ENCODE measurements around the gene NUDT19. TPM values are rescaled to one million over a fixed set of nuclear protein-coding genes. Genes with fewer than 3 reads are reported as not detected.

Gene NUDT19
- total RNA-seq, 1 experiment from 2014 or later = 26.7 TPM

DNA sequence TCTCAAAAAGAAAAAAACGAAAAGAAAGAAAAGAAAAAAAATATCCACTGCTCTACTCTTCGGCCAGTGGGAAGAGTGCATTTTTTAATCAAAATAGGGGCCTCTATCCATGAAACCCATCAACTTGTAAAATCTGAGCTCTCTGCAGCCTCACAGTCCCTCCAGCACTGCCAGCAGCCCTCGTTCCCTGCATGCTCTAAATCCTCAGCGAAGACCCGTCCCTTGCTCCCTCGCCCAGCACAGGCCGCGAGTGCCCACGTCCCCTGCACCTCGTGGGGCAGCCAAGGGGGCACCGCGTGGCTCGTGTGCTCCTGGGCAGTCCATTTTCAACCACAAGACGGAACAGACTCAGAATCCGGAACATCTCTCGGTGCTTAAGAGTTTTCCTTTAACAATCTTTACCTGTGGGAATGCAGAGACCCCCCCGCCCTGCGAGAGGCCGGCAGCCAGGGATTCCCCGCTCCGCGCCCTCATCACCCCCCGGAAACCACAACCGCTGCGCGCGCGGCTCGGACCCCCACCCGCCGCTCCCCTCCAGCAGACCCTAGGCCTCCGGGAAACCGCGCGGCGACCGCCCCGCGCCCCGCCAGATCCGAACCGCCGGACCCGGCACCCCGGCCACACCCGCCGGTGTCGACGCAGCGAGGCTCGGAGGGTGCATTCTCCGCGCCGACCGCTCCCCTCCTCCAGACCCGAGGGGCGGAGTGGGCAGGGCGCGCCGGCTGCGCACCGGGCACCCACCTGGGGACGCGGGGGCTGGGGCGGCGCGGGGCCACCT lies 17.3 kb upstream of the NUDT19 start:
- Histone ChIP-seq H3K27me3 (ENCODE audit: insufficient read depth, low read depth) (no peaks in the 10 kb centered on the region), H3K4me1 (replicated peaks; ENCODE audit: insufficient read depth) (peaks cover 10% of the 10 kb centered on the region; the same call in 1 of the 2 replicates), H3K4me3 (peak overlapping the region; percentile 89), H3K4me2 (peak overlapping the region; percentile 100), H3K36me3 (ENCODE audit: low read depth) (no peaks in the 10 kb centered on the region), H3F3A (ENCODE audit: insufficient read depth, low read depth) (peaks cover 4% of the 10 kb centered on the region; the same call in 1 of the 2 replicates), H4K20me1 (ENCODE audit: insufficient read depth) (peaks cover 50% of the 10 kb centered on the region), H3K9me2 (ENCODE audit: insufficient read depth) (no peaks in the 10 kb centered on the region), H3K9me3 (ENCODE audit: insufficient read depth, low read depth) (no peaks in the 10 kb centered on the region), H3K27ac (no peak overlapping the region), H2AFZ (peak overlapping the region; percentile 74), H3K79me2 (ENCODE audit: low read depth) (peaks cover 53% of the 10 kb centered on the region)
- no peak for DNase-seq
- ChIA-PET POLR2A (ENCODE audit: unreplicated experiment) (no interaction called here), CTCF (no interaction called here)
- intact Hi-C loops (cut with micrococcal nuclease; ENCODE audit: unreplicated experiment) = no loop called here
- TF ChIP-seq EZH2 (IDR thresholded peaks at IDR 0.05; ENCODE audit: low read depth) = no peak
- TF ChIP-seq, protein P1, sequence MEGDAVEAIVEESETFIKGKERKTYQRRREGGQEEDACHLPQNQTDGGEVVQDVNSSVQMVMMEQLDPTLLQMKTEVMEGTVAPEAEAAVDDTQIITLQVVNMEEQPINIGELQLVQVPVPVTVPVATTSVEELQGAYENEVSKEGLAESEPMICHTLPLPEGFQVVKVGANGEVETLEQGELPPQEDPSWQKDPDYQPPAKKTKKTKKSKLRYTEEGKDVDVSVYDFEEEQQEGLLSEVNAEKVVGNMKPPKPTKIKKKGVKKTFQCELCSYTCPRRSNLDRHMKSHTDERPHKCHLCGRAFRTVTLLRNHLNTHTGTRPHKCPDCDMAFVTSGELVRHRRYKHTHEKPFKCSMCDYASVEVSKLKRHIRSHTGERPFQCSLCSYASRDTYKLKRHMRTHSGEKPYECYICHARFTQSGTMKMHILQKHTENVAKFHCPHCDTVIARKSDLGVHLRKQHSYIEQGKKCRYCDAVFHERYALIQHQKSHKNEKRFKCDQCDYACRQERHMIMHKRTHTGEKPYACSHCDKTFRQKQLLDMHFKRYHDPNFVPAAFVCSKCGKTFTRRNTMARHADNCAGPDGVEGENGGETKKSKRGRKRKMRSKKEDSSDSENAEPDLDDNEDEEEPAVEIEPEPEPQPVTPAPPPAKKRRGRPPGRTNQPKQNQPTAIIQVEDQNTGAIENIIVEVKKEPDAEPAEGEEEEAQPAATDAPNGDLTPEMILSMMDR (conservative IDR thresholded peaks at IDR 0.05) = no peak
- no TSS peak for BruUV-seq (replicated peaks)

DNA sequence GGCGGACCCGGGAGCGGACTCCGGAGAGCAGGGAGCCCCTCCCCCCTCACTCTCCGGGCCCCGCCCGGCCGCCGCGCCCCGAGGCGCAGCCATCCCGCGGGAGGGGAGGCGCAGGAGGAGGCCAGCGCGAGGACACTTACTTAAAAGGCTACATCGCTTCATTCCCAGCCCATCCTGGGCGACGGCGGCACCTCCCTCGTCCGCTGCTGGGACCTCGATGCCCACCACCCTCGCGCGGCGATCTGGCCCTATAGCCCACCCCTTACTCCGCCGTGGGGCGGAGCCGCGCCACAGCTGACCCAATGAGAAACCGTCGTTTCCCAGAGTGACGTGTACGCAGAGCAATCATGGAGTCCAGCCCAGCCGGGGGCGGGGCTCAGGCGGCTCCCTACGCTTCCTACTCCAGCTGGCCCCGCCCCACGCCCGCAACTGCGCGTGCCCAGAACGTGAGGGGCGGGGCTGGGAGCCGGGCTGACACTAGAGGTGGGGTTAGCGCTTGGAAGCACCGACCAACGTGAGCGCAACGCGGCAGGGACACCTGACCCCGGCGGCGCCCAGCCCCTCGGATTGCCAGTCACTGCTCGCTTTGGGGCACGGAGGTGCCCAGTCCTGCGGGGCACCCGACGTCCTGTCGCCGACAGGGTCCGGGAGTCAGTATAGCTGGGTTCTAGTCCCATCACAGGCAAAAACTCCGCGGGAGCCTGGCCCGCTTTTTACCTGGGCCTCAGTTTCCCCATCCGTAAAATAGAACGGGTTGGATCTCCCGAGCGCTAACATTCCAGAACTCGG lies 16.5 kb upstream of the NUDT19 start, which contains the start of gene ANKRD27:
TSS of gene ANKRD27 (minus strand) at position 250 of the 789 bp plus-strand sequence. CDS start 16,165 bp downstream, outside the sequence.
- H3K9me3 ChIP-seq (ENCODE audit: insufficient read depth, low read depth) = no peaks in the 10 kb centered on the region
- H3K9me2 ChIP-seq (ENCODE audit: insufficient read depth) = no peaks in the 10 kb centered on the region
- DNase-seq = peak; percentile 92 to 99
- ChIA-PET POLR2A (ENCODE audit: unreplicated experiment) (interaction anchor here (0.6 to 0.7 kb wide), 2 partner anchors 16 to 111 kb away, joined by 6 read pairs; partner anchors contain the start of gene NUDT19), CTCF (no interaction called here)
- H3K79me2 ChIP-seq (ENCODE audit: low read depth) = peaks cover 45% of the 10 kb centered on the region
- H3K36me3 ChIP-seq (ENCODE audit: low read depth) = no peaks in the 10 kb centered on the region
- peak within 1 kb of the TSS; percentile 45; the same call in 1 of the 2 replicates for H3K27ac ChIP-seq
- H3K4me2 ChIP-seq = peak within 1 kb of the TSS; percentile 100
- peak within 1 kb of the TSS; percentile 89 for H3K4me3 ChIP-seq
- peak within 1 kb of the TSS; percentile 95 for H2AFZ ChIP-seq
- peaks cover 4% of the 10 kb centered on the region; the same call in 1 of the 2 replicates for H3F3A ChIP-seq (ENCODE audit: insufficient read depth, low read depth)
- no peak for TF ChIP-seq EZH2 (IDR thresholded peaks at IDR 0.05; ENCODE audit: low read depth)
- TF ChIP-seq, protein P1 (conservative IDR thresholded peaks at IDR 0.05) = no peak
- peaks cover 10% of the 10 kb centered on the region; the same call in 1 of the 2 replicates for H3K4me1 ChIP-seq (replicated peaks; ENCODE audit: insufficient read depth)
- BruUV-seq (replicated peaks) = no TSS peak
- intact Hi-C loops (cut with micrococcal nuclease; ENCODE audit: unreplicated experiment) = loop anchor here (1.0 kb wide), 1 partner anchor 17 kb away; no protein-coding TSS in a partner anchor
- peaks cover 42% of the 10 kb centered on the region for H4K20me1 ChIP-seq (ENCODE audit: insufficient read depth)
- H3K27me3 ChIP-seq (ENCODE audit: insufficient read depth, low read depth) = no peaks in the 10 kb centered on the region

DNA sequence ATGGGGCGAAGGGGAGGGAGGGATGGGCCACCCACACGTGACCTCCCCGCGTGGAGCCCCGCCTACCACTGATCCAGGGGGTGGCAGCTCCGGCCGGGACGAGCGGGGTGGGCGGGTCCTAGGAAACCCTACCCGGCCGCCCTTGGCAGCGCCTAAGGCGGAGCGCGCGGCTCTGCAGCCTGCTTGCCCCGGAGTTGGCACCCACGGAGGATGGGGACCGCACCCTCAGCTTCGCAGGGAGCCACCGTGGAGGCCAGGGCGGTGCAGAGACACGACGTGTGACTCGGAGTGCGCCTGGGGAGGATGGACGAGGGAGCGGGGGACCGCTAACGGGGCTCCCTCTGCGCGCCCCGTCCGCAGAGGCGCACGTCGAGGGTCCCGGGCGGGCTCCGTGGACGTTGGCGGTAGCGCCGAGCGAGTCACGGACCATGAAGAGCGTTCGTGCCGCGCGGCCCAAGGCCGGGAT lies 15.9 kb upstream of the NUDT19 start, which contains the start of gene RGS9BP:
TSS of gene RGS9BP (plus strand) at position 129 of the 466 bp plus-strand sequence. CDS start 416 bp downstream, outside the sequence.
- H4K20me1 ChIP-seq (ENCODE audit: insufficient read depth) = peaks cover 36% of the 10 kb centered on the region
- H3F3A ChIP-seq (ENCODE audit: insufficient read depth, low read depth) = peaks cover 4% of the 10 kb centered on the region; the same call in 1 of the 2 replicates
- H2AFZ ChIP-seq = peak within 1 kb of the TSS; percentile 95
- peak within 1 kb of the TSS; percentile 45; the same call in 1 of the 2 replicates for H3K27ac ChIP-seq
- H3K4me3 ChIP-seq = peak within 1 kb of the TSS; percentile 89
- H3K4me2 ChIP-seq = peak within 1 kb of the TSS; percentile 100
- H3K9me3 ChIP-seq (ENCODE audit: insufficient read depth, low read depth) = no peaks in the 10 kb centered on the region
- H3K9me2 ChIP-seq (ENCODE audit: insufficient read depth) = no peaks in the 10 kb centered on the region
- H3K4me1 ChIP-seq (replicated peaks; ENCODE audit: insufficient read depth) = peaks cover 10% of the 10 kb centered on the region; the same call in 1 of the 2 replicates
- no peaks in the 10 kb centered on the region for H3K36me3 ChIP-seq (ENCODE audit: low read depth)
- CTCF ChIA-PET = no interaction called here
- DNase-seq = peak; percentile 51 to 83
- intact Hi-C loops (cut with micrococcal nuclease; ENCODE audit: unreplicated experiment) = loop anchor here (1.0 kb wide), 1 partner anchor 17 kb away; no protein-coding TSS in a partner anchor
- POLR2A ChIA-PET (ENCODE audit: unreplicated experiment) = interaction anchor here (0.6 to 0.7 kb wide), 2 partner anchors 16 to 111 kb away, joined by 6 read pairs; partner anchors contain the start of gene NUDT19
- no peaks in the 10 kb centered on the region for H3K27me3 ChIP-seq (ENCODE audit: insufficient read depth, low read depth)
- BruUV-seq (replicated peaks) = TSS peak; percentile 44
- peaks cover 39% of the 10 kb centered on the region for H3K79me2 ChIP-seq (ENCODE audit: low read depth)
- TF ChIP-seq EZH2 (IDR thresholded peaks at IDR 0.05; ENCODE audit: low read depth) = no peak
- TF ChIP-seq, protein P1 (conservative IDR thresholded peaks at IDR 0.05) = no peak
